ENCODE measurements around the gene SEC63.

- TF ChIP-seq CTCF (IDR thresholded peaks at IDR 0.05), result no peak
- no peak for TF ChIP-seq POLR2A (IDR thresholded peaks at IDR 0.05)
- TF ChIP-seq EP300 (IDR thresholded peaks at IDR 0.05), result no peak
- TF ChIP-seq POLR2AphosphoS5 (IDR thresholded peaks at IDR 0.05), result no peak
Observed at GRCh38 chr6:107879941-107880340, 78.1 kb downstream of the SEC63 start.
